ENCODE results near the gene EME2. TPM values are rescaled to one million over a fixed set of nuclear protein-coding genes. Genes with fewer than 3 reads are reported as not detected.

The EME2 gene
- polyA plus RNA-seq, 1 donor from 2014 or later, result 21.2 TPM

- H3F3A ChIP-seq (ENCODE audit: insufficient read depth, low read length, poor library complexity, severe bottlenecking), result no peaks in the 10 kb centered on the region
- TF ChIP-seq POLR2AphosphoS5 (IDR thresholded peaks at IDR 0.05) (peak; percentile 6), MXI1 (conservative IDR thresholded peaks at IDR 0.05; ENCODE audit: poor library complexity, severe bottlenecking) (no peak)
- H3K27me3 ChIP-seq (ENCODE audit: insufficient read depth, low read depth, low read length), result no peaks in the 10 kb centered on the region
- peaks cover 8% of the 10 kb centered on the region for H3K79me2 ChIP-seq (replicated peaks; ENCODE audit: insufficient read depth, low read length)
- H3K36me3 ChIP-seq (ENCODE audit: insufficient read depth, low read length), result no peaks in the 10 kb centered on the region
- H3K9me3 ChIP-seq (ENCODE audit: low read length), result no peaks in the 10 kb centered on the region
- no peaks in the 10 kb centered on the region for H4K20me1 ChIP-seq (ENCODE audit: insufficient read depth)
- no peaks in the 10 kb centered on the region for H3K9me2 ChIP-seq (ENCODE audit: insufficient read depth, low read length)
- H2AFZ ChIP-seq (ENCODE audit: low read depth, low read length), result no peak overlapping the region
- no peak overlapping the region for H3K4me3 ChIP-seq (ENCODE audit: low read length)
- H3K27ac ChIP-seq (ENCODE audit: low read length), result no peak overlapping the region
- H3K4me2 ChIP-seq (ENCODE audit: low read length), result no peak overlapping the region
- no peak overlapping the region for H3K9ac ChIP-seq (ENCODE audit: low read length)
Measured at GRCh38 chr16:1769402-1770300, 3.0 kb upstream of the EME2 start.

- TF ChIP-seq CTCF (IDR thresholded peaks at IDR 0.05; ENCODE audit: poor library complexity, severe bottlenecking) (no peak), EZH2 (IDR thresholded peaks at IDR 0.05; ENCODE audit: borderline replicate concordance, insufficient read depth, low read length, poor library complexity, severe bottlenecking) (no peak), POLR2AphosphoS5 (IDR thresholded peaks at IDR 0.05) (no peak), MXI1 (conservative IDR thresholded peaks at IDR 0.05; ENCODE audit: poor library complexity, severe bottlenecking) (no peak), REST (IDR thresholded peaks at IDR 0.05; ENCODE audit: borderline replicate concordance) (no peak), TAF1 (IDR thresholded peaks at IDR 0.05; ENCODE audit: low read depth) (no peak), SMC3 (conservative IDR thresholded peaks at IDR 0.05; ENCODE audit: poor library complexity) (no peak), RAD21 (conservative IDR thresholded peaks at IDR 0.05) (no peak), EP300 (conservative IDR thresholded peaks at IDR 0.05; ENCODE audit: poor library complexity, severe bottlenecking) (no peak)
- Histone ChIP-seq H3K27ac (ENCODE audit: low read length) (no peak overlapping the region), H3K36me3 (ENCODE audit: insufficient read depth, low read length) (no peaks in the 10 kb centered on the region), H4K20me1 (ENCODE audit: insufficient read depth) (no peaks in the 10 kb centered on the region), H3F3A (ENCODE audit: insufficient read depth, low read length, poor library complexity, severe bottlenecking) (no peaks in the 10 kb centered on the region), H3K9me2 (ENCODE audit: insufficient read depth, low read length) (no peaks in the 10 kb centered on the region), H3K27me3 (ENCODE audit: insufficient read depth, low read depth, low read length) (no peaks in the 10 kb centered on the region), H3K9me3 (ENCODE audit: low read length) (no peaks in the 10 kb centered on the region), H2AFZ (ENCODE audit: low read depth, low read length) (no peak overlapping the region), H3K9ac (ENCODE audit: low read length) (peak overlapping the region; percentile 84), H3K4me3 (ENCODE audit: low read length) (peak overlapping the region; percentile 98), H3K4me2 (ENCODE audit: low read length) (no peak overlapping the region), H3K79me2 (replicated peaks; ENCODE audit: insufficient read depth, low read length) (peaks cover 9% of the 10 kb centered on the region)
Measured at GRCh38 chr16:1770328-1771187, 2.1 kb upstream of the EME2 start.
